Measurements from ENCODE around the gene CYGB. TPM values are rescaled to one million over a fixed set of nuclear protein-coding genes. Genes with fewer than 3 reads are reported as not detected.

Gene CYGB
- polyA plus RNA-seq, 1 of the 3 experiments (the other 2 are of a cell fraction): 1.7 TPM

GRCh38 chr17:76477576-76477975 is 59.9 kb downstream of the CYGB start (continued):
- TF ChIP-seq RFX5 (IDR thresholded peaks at IDR 0.05; ENCODE audit: low read length): no peak

Small RNA genes within 50 kb of the gene (small RNA-seq; reads per million reads assigned to genes)
- gene SNORD1A: 0 reads per million in 7 experiments
- 490 to 9,018 (median 1,295) reads per million in 7 experiments for gene SNORD1B

Other genes starting within 250 kb of the CYGB start
- 6.2 and 7.6 TPM in 2 replicates for gene QRICH2, start 229.4 kb downstream of the CYGB start, polyA plus RNA-seq (2012; rRNA removed)
- 118 and 125 TPM in 2 replicates for gene PRPSAP1, start 183.8 kb downstream of the CYGB start, polyA plus RNA-seq (2012; rRNA removed)
- gene SPHK1, start 153.1 kb downstream of the CYGB start, polyA plus RNA-seq (2012; rRNA removed): 7.7 and 12.3 TPM in 2 replicates
- gene UBE2O, start 84.6 kb downstream of the CYGB start, polyA plus RNA-seq (2012; rRNA removed): 20.0 and 25.4 TPM in 2 replicates
- gene AANAT, start 70.1 kb downstream of the CYGB start, polyA plus RNA-seq (2012; rRNA removed): 0.26 TPM in 1 of 2 replicates, not detected in the other
- 14.0 and 16.1 TPM in 2 replicates for gene RHBDF2, start 36.3 kb downstream of the CYGB start, polyA plus RNA-seq (2012; rRNA removed)
- 2.2 and 5.0 TPM in 2 replicates for gene PRCD, start 2.3 kb upstream of the CYGB start, polyA plus RNA-seq (2012; rRNA removed)
- 0.57 and 0.94 TPM in 2 replicates for gene ST6GALNAC2, start 48.2 kb upstream of the CYGB start, polyA plus RNA-seq (2012; rRNA removed)
- not detected in 2 replicates for gene ST6GALNAC1, start 106.0 kb upstream of the CYGB start, polyA plus RNA-seq (2012; rRNA removed)
- 154 and 187 TPM in 2 replicates for gene MXRA7, start 173.3 kb upstream of the CYGB start, polyA plus RNA-seq (2012; rRNA removed)
- gene JMJD6, start 188.9 kb upstream of the CYGB start, polyA plus RNA-seq (2012; rRNA removed): 20.1 and 23.3 TPM in 2 replicates
- gene METTL23, start 189.1 kb upstream of the CYGB start, polyA plus RNA-seq (2012; rRNA removed): 75.9 and 96.8 TPM in 2 replicates
- 211 and 271 TPM in 2 replicates for gene SRSF2, start 199.6 kb upstream of the CYGB start, polyA plus RNA-seq (2012; rRNA removed)
- 22.7 and 28.3 TPM in 2 replicates for gene MFSD11, start 200.4 kb upstream of the CYGB start, polyA plus RNA-seq (2012; rRNA removed)

Measured in SK-N-SH (cell line).